Endothelial cell of umbilical vein (primary cell): ENCODE measurements around the gene RP9.
A peak's percentile ranks its signal among the peaks of the same experiment; 100 is the strongest.

Experiments used
- JUN ChIP-seq: IDR thresholded peaks from 2 replicates; pipeline ENCODE4 v1.6.1; 2011; ENCODE audit warnings: borderline replicate concordance, low read depth; ENCODE audit not compliant: insufficient read length, insufficient read depth
- POLR2A ChIP-seq: IDR thresholded peaks from 2 replicates; pipeline ENCODE4 v1.6.1; 2012; ENCODE audit warnings: low read depth, mild to moderate bottlenecking, control low read depth, low read length
- TF ChIP-seq, protein P1 (sequence below), 2 donors: IDR thresholded peaks; 1 replicate in 1 of 2; 2 replicates in 1 of 2; pipeline ENCODE4 v1.5.1; 2011; ENCODE audit warnings: low read length in 2 of 2, mild to moderate bottlenecking in 2 of 2, moderate library complexity in 2 of 2, control low read depth in 1 of 2, inconsistent platforms in 1 of 2, low read depth in 1 of 2; ENCODE audit not compliant: insufficient read depth in 1 of 2; ENCODE audit errors: extremely low read depth in 1 of 2
- TF ChIP-seq, protein P2 (sequence below): IDR thresholded peaks from 2 replicates; pipeline ENCODE4 v1.6.1; 2011; ENCODE audit not compliant: insufficient read depth, insufficient read length

DNA sequence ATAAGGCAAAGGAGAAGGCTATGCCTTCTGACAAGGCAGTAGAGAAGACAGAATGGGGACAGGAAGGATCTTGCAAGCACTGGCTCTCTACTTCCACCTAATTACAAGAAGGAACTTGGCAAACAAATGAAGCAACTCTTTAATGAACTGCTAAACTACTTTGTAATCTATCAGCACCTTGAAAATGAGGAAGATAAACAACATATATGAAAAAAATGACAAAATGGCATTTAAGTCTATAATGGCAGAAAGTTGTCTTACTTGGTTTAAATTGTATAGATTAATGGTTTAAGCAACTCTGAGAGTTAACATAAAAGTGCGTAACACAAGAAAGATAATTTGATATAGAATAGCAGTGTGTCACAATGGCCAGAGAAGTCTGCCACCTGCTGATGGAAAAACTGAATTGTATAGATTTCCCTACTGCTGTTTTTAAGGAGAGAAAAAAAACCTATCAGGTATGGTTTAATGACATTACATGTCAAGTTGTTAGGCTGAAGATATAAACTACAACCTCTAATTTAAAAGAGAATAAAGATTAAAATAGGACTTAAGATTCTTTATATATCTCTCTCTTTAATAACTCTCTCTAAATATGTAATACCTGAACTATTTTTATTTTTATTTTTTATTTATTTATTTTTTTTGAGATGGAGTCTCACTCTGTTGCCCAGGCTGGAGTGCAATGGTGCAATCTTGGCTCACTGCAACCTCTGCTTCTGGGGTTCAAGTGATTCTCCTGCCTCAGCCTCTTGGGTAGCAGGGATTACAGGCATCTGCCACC lies 58.5 kb downstream of the RP9 start:
- no peak for TF ChIP-seq JUN
- TF ChIP-seq, protein P1, sequence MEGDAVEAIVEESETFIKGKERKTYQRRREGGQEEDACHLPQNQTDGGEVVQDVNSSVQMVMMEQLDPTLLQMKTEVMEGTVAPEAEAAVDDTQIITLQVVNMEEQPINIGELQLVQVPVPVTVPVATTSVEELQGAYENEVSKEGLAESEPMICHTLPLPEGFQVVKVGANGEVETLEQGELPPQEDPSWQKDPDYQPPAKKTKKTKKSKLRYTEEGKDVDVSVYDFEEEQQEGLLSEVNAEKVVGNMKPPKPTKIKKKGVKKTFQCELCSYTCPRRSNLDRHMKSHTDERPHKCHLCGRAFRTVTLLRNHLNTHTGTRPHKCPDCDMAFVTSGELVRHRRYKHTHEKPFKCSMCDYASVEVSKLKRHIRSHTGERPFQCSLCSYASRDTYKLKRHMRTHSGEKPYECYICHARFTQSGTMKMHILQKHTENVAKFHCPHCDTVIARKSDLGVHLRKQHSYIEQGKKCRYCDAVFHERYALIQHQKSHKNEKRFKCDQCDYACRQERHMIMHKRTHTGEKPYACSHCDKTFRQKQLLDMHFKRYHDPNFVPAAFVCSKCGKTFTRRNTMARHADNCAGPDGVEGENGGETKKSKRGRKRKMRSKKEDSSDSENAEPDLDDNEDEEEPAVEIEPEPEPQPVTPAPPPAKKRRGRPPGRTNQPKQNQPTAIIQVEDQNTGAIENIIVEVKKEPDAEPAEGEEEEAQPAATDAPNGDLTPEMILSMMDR (IDR thresholded peaks at IDR 0.05; ENCODE audit: extremely low read depth in 1 of 2, insufficient read depth in 1 of 2, low read depth in 1 of 2, low read length in 2 of 2) = peak; percentile 41 to 52
- no peak for TF ChIP-seq POLR2A
- TF ChIP-seq, protein P2, sequence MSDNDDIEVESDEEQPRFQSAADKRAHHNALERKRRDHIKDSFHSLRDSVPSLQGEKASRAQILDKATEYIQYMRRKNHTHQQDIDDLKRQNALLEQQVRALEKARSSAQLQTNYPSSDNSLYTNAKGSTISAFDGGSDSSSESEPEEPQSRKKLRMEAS = no peak
